Parathyroid adenoma (tissue), 2 donors: ENCODE data around the gene SEC24D.
"Not testable (repeated sequence)": the region's sequence is repeated elsewhere in the genome, so short reads cannot be mapped to it uniquely, and the experiment has no call there.

Experiments
- H2AFZ ChIP-seq: fragments of 300-600 bp; sonication (generic); one replicate; pipeline ENCODE4 v1.7.0; 2017; ENCODE audit warnings: antibody characterized with exemption, mild to moderate bottlenecking
- H3K27ac ChIP-seq: fragments of 300-600 bp; sonication (generic); one replicate; pipeline ENCODE4 v1.7.0; 2017
- H3K27me3 ChIP-seq: fragments of 300-600 bp; sonication (generic); one replicate; pipeline ENCODE4 v1.7.0; 2017; ENCODE audit warnings: low read length; ENCODE audit not compliant: control insufficient read depth, insufficient read depth
- H3K36me3 ChIP-seq: fragments of 300-600 bp; sonication (generic); one replicate; pipeline ENCODE4 v1.7.0; 2017; ENCODE audit warnings: low read length; ENCODE audit not compliant: control insufficient read depth, insufficient read depth
- H3K4me1 ChIP-seq: fragments of 300-600 bp; sonication (generic); one replicate; pipeline ENCODE4 v1.7.0; 2017; ENCODE audit warnings: control low read depth
- H3K4me2 ChIP-seq: fragments of 300-600 bp; sonication (generic); one replicate; pipeline ENCODE4 v1.7.0; 2017; ENCODE audit warnings: low read length
- H3K4me3 ChIP-seq: fragments of 300-600 bp; sonication (generic); one replicate; pipeline ENCODE4 v1.7.0; 2017; ENCODE audit warnings: low read depth, low read length
- H3K79me2 ChIP-seq: fragments of 300-600 bp; sonication (generic); one replicate; pipeline ENCODE4 v1.7.0; 2017; ENCODE audit warnings: control low read depth
- H3K9ac ChIP-seq: fragments of 300-600 bp; sonication (generic); one replicate; pipeline ENCODE4 v1.7.0; 2017; ENCODE audit warnings: mild to moderate bottlenecking
- H3K9me3 ChIP-seq: fragments of 300-600 bp; sonication (generic); one replicate; pipeline ENCODE4 v1.7.0; 2017; ENCODE audit warnings: low read length; ENCODE audit not compliant: control insufficient read depth
- TF ChIP-seq, protein P1 (sequence below): fragments of 300-600 bp; sonication (generic); IDR thresholded peaks from one replicate; pipeline ENCODE4 v1.7.0; 2017; ENCODE audit warnings: antibody characterized with exemption, mild to moderate bottlenecking
- donor health status: primary hyperparathyroidism.

Gene SEC24D

DNA sequence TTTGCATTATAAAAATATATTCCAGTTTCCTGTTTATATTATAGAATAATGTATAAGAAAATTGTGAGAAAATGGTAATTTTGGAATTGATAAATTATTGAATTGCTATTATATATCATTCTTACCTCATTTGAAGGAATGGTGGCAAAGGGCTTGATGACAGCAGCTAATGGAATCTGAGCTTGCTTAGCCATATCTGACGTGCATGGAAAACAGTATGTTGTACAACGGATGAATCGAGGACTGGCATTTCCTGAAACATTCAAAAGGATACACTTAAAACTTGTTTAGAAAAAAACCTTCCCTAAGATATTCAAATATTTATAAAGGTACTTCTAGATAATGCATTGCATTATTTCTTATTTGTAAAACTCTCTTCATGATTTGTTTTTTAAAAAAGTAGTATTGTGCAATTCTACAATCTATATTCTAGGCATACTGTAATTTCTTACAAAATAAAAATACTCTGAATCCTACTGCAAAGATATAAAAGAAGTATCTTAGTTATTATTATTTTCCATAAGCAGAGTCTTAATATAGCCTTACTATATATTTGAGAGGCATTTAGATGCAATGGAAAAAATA is 38.3 kb downstream of the SEC24D start:
- Histone ChIP-seq H3K4me2 (no peak overlapping the region), H3K36me3 (no peaks in the 10 kb centered on the region), H3K27ac (no peak overlapping the region), H3K9ac (no peak overlapping the region), H3K79me2 (no peaks in the 10 kb centered on the region), H3K9me3 (no peaks in the 10 kb centered on the region), H2AFZ (no peak overlapping the region), H3K27me3 (no peaks in the 10 kb centered on the region), H3K4me1 (no peaks in the 10 kb centered on the region), H3K4me3 (no peak overlapping the region)
- TF ChIP-seq, protein P1, sequence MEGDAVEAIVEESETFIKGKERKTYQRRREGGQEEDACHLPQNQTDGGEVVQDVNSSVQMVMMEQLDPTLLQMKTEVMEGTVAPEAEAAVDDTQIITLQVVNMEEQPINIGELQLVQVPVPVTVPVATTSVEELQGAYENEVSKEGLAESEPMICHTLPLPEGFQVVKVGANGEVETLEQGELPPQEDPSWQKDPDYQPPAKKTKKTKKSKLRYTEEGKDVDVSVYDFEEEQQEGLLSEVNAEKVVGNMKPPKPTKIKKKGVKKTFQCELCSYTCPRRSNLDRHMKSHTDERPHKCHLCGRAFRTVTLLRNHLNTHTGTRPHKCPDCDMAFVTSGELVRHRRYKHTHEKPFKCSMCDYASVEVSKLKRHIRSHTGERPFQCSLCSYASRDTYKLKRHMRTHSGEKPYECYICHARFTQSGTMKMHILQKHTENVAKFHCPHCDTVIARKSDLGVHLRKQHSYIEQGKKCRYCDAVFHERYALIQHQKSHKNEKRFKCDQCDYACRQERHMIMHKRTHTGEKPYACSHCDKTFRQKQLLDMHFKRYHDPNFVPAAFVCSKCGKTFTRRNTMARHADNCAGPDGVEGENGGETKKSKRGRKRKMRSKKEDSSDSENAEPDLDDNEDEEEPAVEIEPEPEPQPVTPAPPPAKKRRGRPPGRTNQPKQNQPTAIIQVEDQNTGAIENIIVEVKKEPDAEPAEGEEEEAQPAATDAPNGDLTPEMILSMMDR = no peak

DNA sequence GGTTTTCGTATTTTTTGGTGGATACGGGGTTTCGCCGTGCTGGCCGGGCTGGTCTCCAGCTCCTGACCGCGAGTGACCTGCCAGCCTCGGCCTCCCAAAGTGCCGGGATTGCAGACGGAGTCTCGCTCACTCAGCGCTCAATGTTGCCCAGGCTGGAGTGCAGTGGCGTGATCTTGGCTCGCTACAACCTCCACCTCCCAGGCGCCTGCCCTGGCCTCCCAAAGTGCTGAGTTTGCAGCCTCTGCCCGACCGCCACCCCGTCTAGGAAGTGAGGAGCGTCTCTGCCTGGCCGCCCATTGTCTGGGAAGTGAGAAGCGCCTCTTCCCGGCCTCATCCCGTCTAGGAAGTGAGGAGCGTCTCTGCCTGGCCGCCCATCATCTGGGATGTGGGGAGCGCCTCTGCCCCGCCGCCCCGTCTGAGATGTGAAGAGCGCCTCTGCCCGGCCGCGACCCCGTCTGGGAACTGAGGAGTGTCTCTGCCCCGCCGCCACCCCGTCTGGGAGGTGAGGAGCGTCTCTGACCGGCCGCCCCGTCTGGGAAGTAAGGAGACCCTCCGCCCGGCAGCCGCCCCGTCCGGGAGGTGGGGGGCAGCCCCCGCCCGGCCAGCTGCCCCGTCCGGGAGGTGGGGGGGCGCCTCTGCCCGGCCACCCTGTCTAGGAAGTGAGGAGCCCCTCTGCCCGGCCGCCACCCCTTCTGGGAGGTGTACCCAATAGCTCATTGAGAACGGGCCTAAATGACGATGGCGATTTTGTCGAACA is 44.1 kb downstream of the SEC24D start:
- H3K36me3 ChIP-seq, H3K27ac ChIP-seq, H3K4me1 ChIP-seq: not testable (repeated sequence)

DNA sequence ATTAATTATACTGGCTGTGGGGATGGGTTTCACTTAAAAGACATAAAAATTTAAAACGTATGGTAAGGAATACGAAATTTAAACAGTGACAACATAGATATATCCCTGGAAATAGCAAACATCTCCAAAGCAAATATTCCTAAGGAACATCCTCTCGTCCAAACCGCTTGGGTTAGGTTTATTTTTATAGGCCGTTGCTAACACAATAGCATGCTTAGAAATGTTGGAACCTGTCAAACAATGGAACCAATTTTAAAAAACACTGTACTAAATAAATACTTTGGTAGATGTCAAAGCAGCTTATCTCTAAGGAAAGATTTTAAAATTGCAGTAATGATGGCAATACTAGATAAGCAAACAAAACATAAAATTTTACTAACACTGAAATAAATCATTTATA is 45.4 kb downstream of the SEC24D start:
- Histone ChIP-seq H3K9me3 (no peaks in the 10 kb centered on the region), H2AFZ (no peak overlapping the region), H3K36me3 (no peaks in the 10 kb centered on the region), H3K27ac (no peak overlapping the region), H3K9ac (no peak overlapping the region), H3K4me1 (no peaks in the 10 kb centered on the region), H3K79me2 (no peaks in the 10 kb centered on the region), H3K27me3 (no peaks in the 10 kb centered on the region), H3K4me3 (no peak overlapping the region), H3K4me2 (no peak overlapping the region)
- TF ChIP-seq, protein P1 = no peak

More for the DNA sequence above, 44.1 kb downstream of the SEC24D start:
- not testable (repeated sequence) for H3K79me2 ChIP-seq, H3K9me3 ChIP-seq, H3K9ac ChIP-seq, H3K4me3 ChIP-seq, H3K4me2 ChIP-seq, H2AFZ ChIP-seq, H3K27me3 ChIP-seq

DNA sequence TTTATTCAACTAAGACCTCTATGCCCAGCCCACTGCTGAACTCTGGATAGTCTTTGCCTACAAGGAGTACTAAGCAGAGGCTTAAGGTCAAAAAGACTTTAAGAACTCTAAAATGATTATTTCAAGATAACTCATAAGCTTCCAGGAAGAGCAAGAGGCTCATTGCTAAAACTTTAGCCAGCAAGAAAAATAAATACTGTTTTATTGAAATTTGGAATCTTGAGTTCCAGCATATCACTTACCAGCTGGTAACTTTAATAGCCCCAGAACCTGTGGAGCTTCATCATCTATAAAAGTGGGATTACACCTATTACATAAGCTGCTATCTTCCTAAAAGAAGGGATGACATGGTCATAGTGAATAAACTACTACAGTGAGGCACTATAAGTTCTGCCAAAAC is 47.0 kb downstream of the SEC24D start:
- no peak overlapping the region for H3K27ac ChIP-seq
- H3K9me3 ChIP-seq = no peaks in the 10 kb centered on the region
- H3K79me2 ChIP-seq = no peaks in the 10 kb centered on the region
- no peak overlapping the region for H3K4me2 ChIP-seq
- H3K4me3 ChIP-seq = no peak overlapping the region
- no peak overlapping the region for H2AFZ ChIP-seq
- no peaks in the 10 kb centered on the region for H3K27me3 ChIP-seq
- no peaks in the 10 kb centered on the region for H3K36me3 ChIP-seq
- TF ChIP-seq, protein P1 = no peak
- no peak overlapping the region for H3K9ac ChIP-seq
- no peaks in the 10 kb centered on the region for H3K4me1 ChIP-seq

DNA sequence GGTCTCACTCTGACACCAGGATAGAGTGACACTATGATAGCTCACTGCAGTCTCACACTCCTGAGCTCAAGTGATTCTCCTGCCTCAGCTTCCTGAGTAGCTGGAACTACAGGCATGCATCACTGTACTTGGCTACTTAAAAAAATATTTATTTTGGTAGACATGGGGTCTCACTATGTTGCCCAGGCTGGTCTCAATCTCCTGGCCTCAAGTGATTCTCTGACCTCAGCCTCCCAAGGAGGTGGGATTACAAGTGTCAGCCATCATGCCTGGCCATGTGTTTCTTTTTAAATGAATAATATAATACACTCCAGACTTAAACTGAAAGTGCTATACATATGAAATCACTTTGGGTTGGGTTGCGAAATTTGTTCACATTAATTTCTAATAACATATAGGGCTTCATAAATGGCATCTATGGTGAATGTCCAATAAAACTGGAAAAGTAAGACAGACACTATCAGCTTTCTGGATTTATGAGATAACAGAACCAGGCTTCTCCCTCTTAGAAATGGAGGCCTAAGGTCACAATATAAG is 48.0 kb downstream of the SEC24D start:
- H3K79me2 ChIP-seq = no peaks in the 10 kb centered on the region
- no peaks in the 10 kb centered on the region for H3K9me3 ChIP-seq
- no peak overlapping the region for H3K4me2 ChIP-seq
- no peak overlapping the region for H3K9ac ChIP-seq
- H3K27ac ChIP-seq = no peak overlapping the region
- no peaks in the 10 kb centered on the region for H3K36me3 ChIP-seq
- TF ChIP-seq, protein P1 = no peak
- no peak overlapping the region for H2AFZ ChIP-seq
- H3K4me1 ChIP-seq = no peaks in the 10 kb centered on the region
- no peak overlapping the region for H3K4me3 ChIP-seq
- no peaks in the 10 kb centered on the region for H3K27me3 ChIP-seq
